Prostate gland (tissue), 2 donors: ENCODE measurements around the gene NUP205. TPM values are rescaled to one million over a fixed set of nuclear protein-coding genes. Genes with fewer than 3 reads are reported as not detected.

Experiments used
- DNase-seq: peaks from one replicate; pipeline ENCODE4 v3.0.0-alpha.2; 2019; ENCODE audit warnings: low spot score
- H3K27ac ChIP-seq, 2 donors: fragments of 200-600 bp; sonication (generic); 2 replicates each; pipeline ENCODE4 v1.5.1; 2017 to 2019
- H3K27me3 ChIP-seq: fragments of 200-600 bp; sonication (generic); replicated peaks from 2 replicates; pipeline ENCODE4 v1.5.1; 2019; ENCODE audit not compliant: insufficient read depth
- H3K36me3 ChIP-seq, 2 donors: fragments of 200-600 bp; sonication (generic); 1 replicate in 1 of 2; 2 replicates in 1 of 2; pipeline versions ENCODE4 v1.5.1 to v1.8.1; 2017 to 2019
- H3K4me1 ChIP-seq: fragments of 200-600 bp; sonication (generic); replicated peaks from 2 replicates; pipeline ENCODE4 v1.5.1; 2019
- H3K4me3 ChIP-seq, 2 donors: fragments of 200-600 bp; sonication (generic); 2 replicates each; pipeline ENCODE4 v1.5.1; 2017 to 2019
- H3K9me3 ChIP-seq: fragments of 200-600 bp; sonication (generic); 2 replicates; pipeline ENCODE4 v1.5.1; 2017
- CTCF ChIP-seq, 4 experiments: fragments of 200-600 bp in 2 of 4; fragments of 450-650 bp in 2 of 4; sonication (generic) in 2 of 4; IDR thresholded peaks; 1 replicate in 3 of 4; 2 replicates in 1 of 4; pipeline ENCODE4 v1.5.1; 2016 to 2019; ENCODE audit warnings: antibody characterized with exemption in 4 of 4, mild to moderate bottlenecking in 2 of 4, moderate library complexity in 2 of 4
- POLR2A ChIP-seq: fragments of 450-650 bp; IDR thresholded peaks from one replicate; pipeline ENCODE4 v1.6.1; 2016; ENCODE audit warnings: antibody characterized with exemption, mild to moderate bottlenecking
- POLR2AphosphoS5 ChIP-seq: sonication (generic); formaldehyde crosslinking; IDR thresholded peaks from one replicate; pipeline ENCODE4 v1.6.1; 2017; ENCODE audit warnings: antibody characterized with exemption
- WGBS: methylation state at CpG from one replicate; pipeline ENCODE4 v1.1.5; 2018; 5-methylcytosine and 5-hydroxymethylcytosine counted together
- intact Hi-C: fragments of 100-400 bp; cut with DNase I; formaldehyde crosslinking; loops from one replicate; pipeline ENCODE4 v1.14.2; 2022
- small RNA-seq, 2 donors: library from RNA; depleted of rRNA; stranded (forward); fragments of <200 nt; gene quantifications; one replicate each; pipeline ENCODE3, GENCODE V24; 2016
- total RNA-seq, 2 donors: library from RNA; depleted of rRNA; stranded (reverse); fragments of >200 nt; gene quantifications; one replicate each; pipeline ENCODE4 v1.1.0, GENCODE V29; 2016

The NUP205 gene
- total RNA-seq, 2 donors from 2014 or later, result 33.1 to 62.4 TPM

GRCh38 chr7:135697276-135698049, 139.7 kb downstream of the NUP205 start:
- H3K4me1 ChIP-seq, result no peaks in the 10 kb centered on the region
- no peak for DNase-seq
- H3K27me3 ChIP-seq, result no peaks in the 10 kb centered on the region
- H3K27ac ChIP-seq, result peak overlapping the region in 1 of 2 donors; percentile 14
- no peaks in the 10 kb centered on the region for H3K9me3 ChIP-seq
- WGBS, result 23% methylated on average over 8 of the region's 8 CpGs
- H3K4me3 ChIP-seq, result no peak overlapping the region
- intact Hi-C loops, result no loop called here
- no peaks in the 10 kb centered on the region for H3K36me3 ChIP-seq
- no peak for TF ChIP-seq CTCF (IDR thresholded peaks at IDR 0.05)
- no peak for TF ChIP-seq POLR2AphosphoS5
- TF ChIP-seq POLR2A, result no peak

Small RNA genes within 50 kb of the gene (small RNA-seq; reads per million reads assigned to genes)
- 0 reads per million in 2 donors for gene RNU6-1154P

Other genes starting within 250 kb of the NUP205 start
- 10 to 100 TPM; 19.0 to 44.7 TPM for gene CNOT4, start 47.8 kb upstream of the NUP205 start, total RNA-seq
- 10 to 100 TPM; 29.9 to 31.9 TPM for gene STMP1, start 104.6 kb downstream of the NUP205 start, total RNA-seq
- 1 to 10 TPM in 1 of 2 donors, not detected in 1; 9.4 TPM for gene SLC13A4, start 170.3 kb downstream of the NUP205 start, total RNA-seq
- 1 to 10 TPM in 1 of 2 donors, under 1 TPM in 1; 0.77 to 6.9 TPM for gene FAM180A, start 190.9 kb downstream of the NUP205 start, total RNA-seq